Activated naive CD4-positive, alpha-beta T cell treated with anti-CD3 and anti-CD28 coated beads for 36 hours (primary cell): ENCODE results near the gene MAN2B2. TPM values are rescaled to one million over a fixed set of nuclear protein-coding genes. Genes with fewer than 3 reads are reported as not detected.

Experiments
- CTCF ChIA-PET: fragments of 350-600 bp; sonication (Branson Sonifier 250); formaldehyde crosslinking; loops from one replicate; lab custom pipeline; 2021; ENCODE audit warnings: antibody characterized with exemption; lab: Charles Lee
- DNase-seq: peaks from one replicate; pipeline ENCODE4 v3.0.0-alpha.2; 2020
- H3K27ac Mint-ChIP-seq: one replicate; pipeline ENCODE4 v1.8.0; 2021; ENCODE audit warnings: mild to moderate bottlenecking, mixed read lengths
- H3K27me3 Mint-ChIP-seq: one replicate; pipeline ENCODE4 v1.8.0; 2021; ENCODE audit warnings: low read depth, mixed read lengths
- H3K36me3 Mint-ChIP-seq: one replicate; pipeline ENCODE4 v1.8.0; 2021; ENCODE audit warnings: low read depth, mixed read lengths
- H3K4me1 Mint-ChIP-seq: one replicate; pipeline ENCODE4 v1.8.0; 2021; ENCODE audit warnings: low read depth, mixed read lengths
- H3K4me3 Mint-ChIP-seq: one replicate; pipeline ENCODE4 v1.8.0; 2021; ENCODE audit warnings: mild to moderate bottlenecking, moderate library complexity, mixed read lengths
- H3K9me3 Mint-ChIP-seq: one replicate; pipeline ENCODE4 v1.8.0; 2021; ENCODE audit warnings: mixed read lengths
- intact Hi-C: fragments of 100-400 bp; cut with micrococcal nuclease; formaldehyde crosslinking; loops from one replicate; pipeline ENCODE4 v1.15.1; 2023
- total RNA-seq, 2 experiments: library from RNA; stranded (reverse); gene quantifications; one replicate each; pipeline ENCODE4 v1.2.3, GENCODE V29; 2021

The MAN2B2 gene
- total RNA-seq, 2 experiments from 2014 or later = 12.7 to 12.8 TPM

- peaks cover 40% of the 10 kb centered on the region for H3K27me3 Mint-ChIP-seq
- H3K27ac Mint-ChIP-seq = no peak overlapping the region
- CTCF ChIA-PET = interaction anchor here (1.4 kb wide), 1 partner anchor 115 kb away, joined by 4 read pairs; no protein-coding TSS in a partner anchor
- no peaks in the 10 kb centered on the region for H3K4me1 Mint-ChIP-seq
- intact Hi-C loops = loop anchor here (2.0 kb wide), 1 partner anchor 216 kb away; no protein-coding TSS in a partner anchor
- no peak overlapping the region for H3K4me3 Mint-ChIP-seq
- H3K9me3 Mint-ChIP-seq = peaks cover 7% of the 10 kb centered on the region
- no peak for DNase-seq
- H3K36me3 Mint-ChIP-seq = no peaks in the 10 kb centered on the region
Observed at GRCh38 chr4:6548882-6549230, 26.1 kb upstream of the MAN2B2 start.

GRCh38 chr4:6549445-6549844 lies 25.5 kb upstream of the MAN2B2 start:
- H3K4me1 Mint-ChIP-seq = no peaks in the 10 kb centered on the region
- H3K9me3 Mint-ChIP-seq = peaks cover 7% of the 10 kb centered on the region
- no peaks in the 10 kb centered on the region for H3K36me3 Mint-ChIP-seq
- intact Hi-C loops = loop anchor here (2.0 kb wide), 1 partner anchor 217 kb away; no protein-coding TSS in a partner anchor
- no peak overlapping the region for H3K4me3 Mint-ChIP-seq
- no peak for DNase-seq
- CTCF ChIA-PET = interaction anchor here (0.8 to 1.4 kb wide), 3 partner anchors 11 to 114 kb away, joined by 3 to 4 read pairs (median 4); no protein-coding TSS in a partner anchor
- H3K27ac Mint-ChIP-seq = no peak overlapping the region
- peaks cover 43% of the 10 kb centered on the region for H3K27me3 Mint-ChIP-seq

GRCh38 chr4:6549890-6550620 lies 24.9 kb upstream of the MAN2B2 start:
- no peak overlapping the region for H3K4me3 Mint-ChIP-seq
- H3K9me3 Mint-ChIP-seq = peaks cover 7% of the 10 kb centered on the region
- H3K4me1 Mint-ChIP-seq = no peaks in the 10 kb centered on the region
- no peaks in the 10 kb centered on the region for H3K36me3 Mint-ChIP-seq
- DNase-seq = no peak
- CTCF ChIA-PET = interaction anchor here (0.7 to 1.4 kb wide), 4 partner anchors 11 to 210 kb away, joined by 3 to 4 read pairs (median 4); no protein-coding TSS in a partner anchor
- H3K27me3 Mint-ChIP-seq = peaks cover 44% of the 10 kb centered on the region
- intact Hi-C loops = loop anchor here (2.0 kb wide), 1 partner anchor 217 kb away; no protein-coding TSS in a partner anchor
- H3K27ac Mint-ChIP-seq = no peak overlapping the region

- H3K27me3 Mint-ChIP-seq = peaks cover 44% of the 10 kb centered on the region
- intact Hi-C loops = no loop called here
- H3K4me3 Mint-ChIP-seq = no peak overlapping the region
- no peak for DNase-seq
- H3K27ac Mint-ChIP-seq = no peak overlapping the region
- H3K4me1 Mint-ChIP-seq = no peaks in the 10 kb centered on the region
- H3K9me3 Mint-ChIP-seq = peaks cover 7% of the 10 kb centered on the region
- no peaks in the 10 kb centered on the region for H3K36me3 Mint-ChIP-seq
- CTCF ChIA-PET = interaction anchor here (0.7 kb wide), 1 partner anchor 210 kb away, joined by 3 read pairs; no protein-coding TSS in a partner anchor
Observed at GRCh38 chr4:6550821-6551220, 24.2 kb upstream of the MAN2B2 start.

GRCh38 chr4:6551660-6552059 lies 23.3 kb upstream of the MAN2B2 start:
- no peak overlapping the region for H3K27ac Mint-ChIP-seq
- peaks cover 7% of the 10 kb centered on the region for H3K9me3 Mint-ChIP-seq
- no peaks in the 10 kb centered on the region for H3K36me3 Mint-ChIP-seq
- no peaks in the 10 kb centered on the region for H3K4me1 Mint-ChIP-seq
- H3K4me3 Mint-ChIP-seq = no peak overlapping the region
- no peak for DNase-seq
- intact Hi-C loops = no loop called here
- CTCF ChIA-PET = no interaction called here
- H3K27me3 Mint-ChIP-seq = peaks cover 45% of the 10 kb centered on the region

GRCh38 chr4:6555519-6555918 lies 19.5 kb upstream of the MAN2B2 start:
- Mint-ChIP-seq H3K27me3 (peaks cover 38% of the 10 kb centered on the region), H3K4me3 (no peak overlapping the region), H3K27ac (no peak overlapping the region), H3K9me3 (peaks cover 7% of the 10 kb centered on the region), H3K4me1 (no peaks in the 10 kb centered on the region), H3K36me3 (no peaks in the 10 kb centered on the region)
- intact Hi-C loops = no loop called here
- CTCF ChIA-PET = no interaction called here
- no peak for DNase-seq

- no peak overlapping the region for H3K27ac Mint-ChIP-seq
Observed at GRCh38 chr4:6556263-6556662, 18.7 kb upstream of the MAN2B2 start.

GRCh38 chr4:6557185-6557584 lies 17.8 kb upstream of the MAN2B2 start:
- peaks cover 2% of the 10 kb centered on the region for H3K9me3 Mint-ChIP-seq
- no peak for DNase-seq
- no peak overlapping the region for H3K27ac Mint-ChIP-seq
- peaks cover 45% of the 10 kb centered on the region for H3K27me3 Mint-ChIP-seq
- intact Hi-C loops = no loop called here
- CTCF ChIA-PET = no interaction called here
- peaks cover 9% of the 10 kb centered on the region for H3K4me1 Mint-ChIP-seq
- H3K36me3 Mint-ChIP-seq = no peaks in the 10 kb centered on the region
- no peak overlapping the region for H3K4me3 Mint-ChIP-seq

More at GRCh38 chr4:6556263-6556662, 18.7 kb upstream of the MAN2B2 start:
- Mint-ChIP-seq H3K9me3 (peaks cover 7% of the 10 kb centered on the region), H3K27me3 (peaks cover 41% of the 10 kb centered on the region), H3K4me3 (no peak overlapping the region), H3K4me1 (peaks cover 2% of the 10 kb centered on the region), H3K36me3 (no peaks in the 10 kb centered on the region)
- CTCF ChIA-PET = no interaction called here
- DNase-seq = no peak
- intact Hi-C loops = no loop called here

GRCh38 chr4:6557856-6558255 lies 17.1 kb upstream of the MAN2B2 start:
- no peaks in the 10 kb centered on the region for H3K36me3 Mint-ChIP-seq
- intact Hi-C loops = no loop called here
- no peaks in the 10 kb centered on the region for H3K9me3 Mint-ChIP-seq
- peaks cover 13% of the 10 kb centered on the region for H3K4me1 Mint-ChIP-seq
- H3K4me3 Mint-ChIP-seq = no peak overlapping the region
- no peak overlapping the region for H3K27ac Mint-ChIP-seq
- no peak for DNase-seq
- CTCF ChIA-PET = no interaction called here
- H3K27me3 Mint-ChIP-seq = peaks cover 46% of the 10 kb centered on the region

GRCh38 chr4:6560416-6561172 lies 14.4 kb upstream of the MAN2B2 start:
- Mint-ChIP-seq H3K4me3 (no peak overlapping the region), H3K27ac (no peak overlapping the region), H3K9me3 (no peaks in the 10 kb centered on the region), H3K27me3 (peaks cover 46% of the 10 kb centered on the region), H3K4me1 (peaks cover 13% of the 10 kb centered on the region), H3K36me3 (no peaks in the 10 kb centered on the region)
- intact Hi-C loops = loop anchor here (5.0 kb wide), 1 partner anchor 293 kb away; the partner anchor contains the start of gene WFS1
- DNase-seq = no peak
- CTCF ChIA-PET = interaction anchor here (0.6 to 2.1 kb wide), 3 partner anchors 11 to 266 kb away, joined by 4 to 5 read pairs (median 5); no protein-coding TSS in a partner anchor

GRCh38 chr4:6561173-6561516 lies 13.8 kb upstream of the MAN2B2 start:
- peaks cover 52% of the 10 kb centered on the region for H3K27me3 Mint-ChIP-seq
- no peak for DNase-seq
- CTCF ChIA-PET = interaction anchor here (0.6 to 2.1 kb wide), 4 partner anchors 12 to 265 kb away, joined by 3 to 5 read pairs (median 4); no protein-coding TSS in a partner anchor
- no peak overlapping the region for H3K4me3 Mint-ChIP-seq
- no peaks in the 10 kb centered on the region for H3K9me3 Mint-ChIP-seq
- H3K4me1 Mint-ChIP-seq = peaks cover 13% of the 10 kb centered on the region
- no peaks in the 10 kb centered on the region for H3K36me3 Mint-ChIP-seq
- no peak overlapping the region for H3K27ac Mint-ChIP-seq
- intact Hi-C loops = loop anchor here (5.0 kb wide), 1 partner anchor 294 kb away; the partner anchor contains the start of gene WFS1

GRCh38 chr4:6561706-6562371 lies 13.2 kb upstream of the MAN2B2 start:
- H3K27me3 Mint-ChIP-seq = peaks cover 50% of the 10 kb centered on the region
- CTCF ChIA-PET = interaction anchor here (0.6 to 2.1 kb wide), 3 partner anchors 15 to 264 kb away, joined by 3 to 5 read pairs (median 5); no protein-coding TSS in a partner anchor
- H3K4me1 Mint-ChIP-seq = peaks cover 13% of the 10 kb centered on the region
- H3K4me3 Mint-ChIP-seq = no peak overlapping the region
- no peak for DNase-seq
- no peaks in the 10 kb centered on the region for H3K36me3 Mint-ChIP-seq
- H3K27ac Mint-ChIP-seq = no peak overlapping the region
- no peaks in the 10 kb centered on the region for H3K9me3 Mint-ChIP-seq
- intact Hi-C loops = loop anchor here (5.0 kb wide), 1 partner anchor 295 kb away; the partner anchor contains the start of gene WFS1
